HEK293T (cell line): Measurements from ENCODE around the gene UGGT1.

Experiments
- CTCF ChIA-PET: fragments of 350-600 bp; formaldehyde crosslinking; extraction: SDS; loops from one replicate; lab custom pipeline; 2021; ENCODE audit warnings: antibody characterized with exemption, inconsistent platforms; lab: Yijun Ruan, JAX
- POLR2A ChIA-PET: fragments of 350-600 bp; formaldehyde crosslinking; extraction: SDS; loops from one replicate; lab custom pipeline; 2020; ENCODE audit warnings: antibody characterized with exemption, inconsistent platforms; lab: Yijun Ruan, JAX
- DNase-seq: peaks from one replicate; pipeline ENCODE4 v3.0.0; 2012; ENCODE audit warnings: mixed read lengths; ENCODE audit errors: extremely low spot score
- ARNT ChIP-seq: fragments of 450-650 bp; IDR thresholded peaks from 2 replicates; pipeline ENCODE4 v1.6.1; 2017; ENCODE audit warnings: mild to moderate bottlenecking
- BHLHE40 ChIP-seq: fragments of 450-650 bp; IDR thresholded peaks from 2 replicates; pipeline ENCODE4 v1.6.1; 2016; ENCODE audit warnings: mild to moderate bottlenecking, moderate library complexity, borderline replicate concordance
- CTBP1 ChIP-seq: fragments of 450-650 bp; IDR thresholded peaks from 2 replicates; pipeline ENCODE4 v1.6.1; 2016; ENCODE audit warnings: borderline replicate concordance
- ELF4 ChIP-seq: fragments of 450-650 bp; IDR thresholded peaks from 2 replicates; pipeline ENCODE4 v1.6.1; 2017; ENCODE audit warnings: antibody characterized with exemption
- FOXA1 ChIP-seq: fragments of 450-650 bp; IDR thresholded peaks from 2 replicates; pipeline ENCODE4 v1.6.1; 2016; ENCODE audit warnings: mild to moderate bottlenecking
- FOXK2 ChIP-seq: fragments of 450-650 bp; IDR thresholded peaks from 2 replicates; pipeline ENCODE4 v1.6.1; 2016; ENCODE audit warnings: mild to moderate bottlenecking
- FOXM1 ChIP-seq: fragments of 450-650 bp; IDR thresholded peaks from 2 replicates; pipeline ENCODE4 v1.6.1; 2017; ENCODE audit warnings: mild to moderate bottlenecking, borderline replicate concordance
- HDGF ChIP-seq: fragments of 450-650 bp; IDR thresholded peaks from 2 replicates; pipeline ENCODE4 v1.6.1; 2017; ENCODE audit warnings: antibody characterized with exemption, borderline replicate concordance
- L3MBTL2 ChIP-seq: fragments of 450-650 bp; conservative IDR thresholded peaks from 2 replicates; pipeline ENCODE4 v1.6.1; 2016; ENCODE audit warnings: mild to moderate bottlenecking
- LEF1 ChIP-seq: fragments of 450-650 bp; IDR thresholded peaks from 2 replicates; pipeline ENCODE4 v1.6.1; 2017; ENCODE audit warnings: mild to moderate bottlenecking, borderline replicate concordance
- NFRKB ChIP-seq: fragments of 450-650 bp; IDR thresholded peaks from 2 replicates; pipeline ENCODE4 v1.6.1; 2016; ENCODE audit warnings: mild to moderate bottlenecking, moderate library complexity
- PKNOX1 ChIP-seq: fragments of 450-650 bp; IDR thresholded peaks from 2 replicates; pipeline ENCODE4 v1.6.1; 2016
- SP1 ChIP-seq: fragments of 450-650 bp; IDR thresholded peaks from 2 replicates; pipeline ENCODE4 v1.6.1; 2017
- SUZ12 ChIP-seq: fragments of 450-650 bp; IDR thresholded peaks from 2 replicates; pipeline ENCODE4 v1.6.1; 2016; ENCODE audit warnings: mild to moderate bottlenecking
- TARDBP ChIP-seq: fragments of 450-650 bp; IDR thresholded peaks from 2 replicates; pipeline ENCODE4 v1.6.1; 2016
- ZNF384 ChIP-seq: fragments of 450-650 bp; IDR thresholded peaks from 2 replicates; pipeline ENCODE4 v1.6.1; 2016

UGGT1 gene

GRCh38 chr2:128215897-128216642 is 125.1 kb downstream of the UGGT1 start:
- DNase-seq: no peak
- POLR2A ChIA-PET: no interaction called here
- CTCF ChIA-PET: no interaction called here
- TF ChIP-seq CTBP1: no peak
- no peak for TF ChIP-seq SUZ12
- no peak for TF ChIP-seq HDGF
- no peak for TF ChIP-seq LEF1
- TF ChIP-seq ZNF384: no peak

DNA sequence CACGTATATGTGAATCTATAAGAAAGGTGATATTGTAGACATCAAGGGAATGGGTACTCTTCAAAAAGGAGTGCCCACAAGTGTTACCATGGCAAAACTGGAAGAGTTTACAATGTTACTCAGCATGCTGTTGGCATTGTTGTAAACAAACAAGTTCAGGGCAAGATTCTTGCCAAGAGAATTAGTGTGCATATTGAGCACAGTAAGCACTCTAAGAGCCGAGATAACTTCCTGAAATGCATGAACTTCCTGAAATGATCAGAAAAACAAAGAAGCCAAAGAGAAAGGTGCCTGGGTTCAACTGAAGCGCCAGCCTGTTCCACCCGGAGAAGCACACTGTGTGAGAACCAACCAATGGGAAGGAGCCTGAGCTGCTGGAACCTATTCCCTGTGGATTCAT is 126.7 kb downstream of the UGGT1 start:
- ChIA-PET CTCF (no interaction called here), POLR2A (no interaction called here)
- DNase-seq: no peak
- TF ChIP-seq ARNT (no peak), SP1 (no peak), L3MBTL2 (no peak), FOXK2 (no peak), CTBP1 (no peak)

- TF ChIP-seq FOXM1 (no peak), CTBP1 (no peak), SUZ12 (no peak), NFRKB (no peak), PKNOX1 (no peak), FOXK2 (no peak), LEF1 (no peak), ZNF384 (no peak), ELF4 (no peak), HDGF (no peak), TARDBP (no peak), L3MBTL2 (no peak), FOXA1 (no peak), BHLHE40 (no peak), ARNT (no peak), SP1 (no peak)
- POLR2A ChIA-PET: no interaction called here
- CTCF ChIA-PET: interaction anchor here (0.6 kb wide), 1 partner anchor 59 kb away, joined by 3 read pairs; no protein-coding TSS in a partner anchor
- no peak for DNase-seq
These were observed 128.9 kb downstream of the UGGT1 start for GRCh38 chr2:128219891-128220290.

DNA sequence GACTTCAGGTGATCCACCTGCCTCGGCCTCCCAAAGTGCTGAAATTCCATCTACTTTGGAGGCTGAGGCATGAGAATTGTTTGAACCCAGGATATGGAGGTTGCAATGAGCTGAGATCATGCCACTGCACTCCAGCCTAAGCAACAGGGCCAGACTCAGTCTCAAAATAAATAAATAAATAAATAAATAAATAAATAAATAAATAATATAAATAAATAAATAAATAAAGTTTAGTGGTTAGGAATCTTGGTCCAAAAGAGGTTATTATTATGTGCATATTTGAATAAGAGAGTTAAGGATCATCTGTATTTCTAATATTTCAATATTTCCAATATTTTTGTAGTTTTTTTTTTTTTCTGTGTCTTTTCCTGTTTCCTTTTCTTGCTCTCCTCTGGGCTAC is 136.9 kb downstream of the UGGT1 start:
- CTCF ChIA-PET: no interaction called here
- no peak for DNase-seq
- TF ChIP-seq ZNF384 (no peak), SUZ12 (no peak), ELF4 (no peak), TARDBP (no peak), BHLHE40 (no peak), SP1 (no peak), ARNT (no peak), FOXK2 (no peak), LEF1 (no peak), L3MBTL2 (no peak), FOXA1 (no peak), CTBP1 (no peak), PKNOX1 (no peak), HDGF (no peak), FOXM1 (no peak), NFRKB (no peak)
- POLR2A ChIA-PET: no interaction called here

GRCh38 chr2:128228894-128229293 is 137.9 kb downstream of the UGGT1 start:
- no peak for DNase-seq
- POLR2A ChIA-PET: interaction anchor here (0.7 kb wide), 1 partner anchor 367 kb away, joined by 3 read pairs; no protein-coding TSS in a partner anchor
- CTCF ChIA-PET: no interaction called here
- TF ChIP-seq ARNT: no peak
- TF ChIP-seq SP1: no peak
- TF ChIP-seq SUZ12: no peak
- TF ChIP-seq CTBP1: no peak
- TF ChIP-seq FOXM1: no peak
- TF ChIP-seq HDGF: no peak
- no peak for TF ChIP-seq ZNF384
- no peak for TF ChIP-seq TARDBP
- no peak for TF ChIP-seq BHLHE40
- TF ChIP-seq L3MBTL2: no peak
- no peak for TF ChIP-seq LEF1
- TF ChIP-seq NFRKB: no peak
- TF ChIP-seq ELF4: no peak
- no peak for TF ChIP-seq FOXA1
- no peak for TF ChIP-seq PKNOX1
- no peak for TF ChIP-seq FOXK2
